Activated naive CD4-positive, alpha-beta T cell treated with anti-CD3 and anti-CD28 coated beads, Interleukin-2, amount 10 ng/mL, durations not matched to agents 7 days and 5 days (primary cell): ENCODE data around the gene PARP16.

Experiments used
- CTCF ChIA-PET: fragments of 350-600 bp; sonication (Branson Sonifier 250); formaldehyde crosslinking; loops from one replicate; lab custom pipeline; 2021; ENCODE audit warnings: antibody characterized with exemption; lab: Charles Lee
- DNase-seq: peaks from one replicate; pipeline ENCODE4 v3.0.0-alpha.2; 2020
- H3K27ac Mint-ChIP-seq: one replicate; pipeline ENCODE4 v1.8.0; 2021; ENCODE audit warnings: mild to moderate bottlenecking, moderate library complexity, mixed read lengths
- H3K27me3 Mint-ChIP-seq: one replicate; pipeline ENCODE4 v1.8.0; 2021; ENCODE audit warnings: mild to moderate bottlenecking, mixed read lengths
- H3K36me3 Mint-ChIP-seq: one replicate; pipeline ENCODE4 v1.8.0; 2021; ENCODE audit warnings: mixed read lengths
- H3K4me1 Mint-ChIP-seq: one replicate; pipeline ENCODE4 v1.8.0; 2021; ENCODE audit warnings: mixed read lengths
- H3K4me3 Mint-ChIP-seq: one replicate; pipeline ENCODE4 v1.8.0; 2021; ENCODE audit warnings: mild to moderate bottlenecking, moderate library complexity, mixed read lengths
- H3K9me3 Mint-ChIP-seq: one replicate; pipeline ENCODE4 v1.8.0; 2021; ENCODE audit warnings: mixed read lengths

The PARP16 gene

GRCh38 chr15:65286704-65287519 lies at the start of gene PARP16:
Gene PARP16 (minus strand): TSS chr15:65286883. CDS start chr15:65286426, 457 bp downstream.
- peak within 1 kb of the TSS; percentile 86 for H3K4me3 Mint-ChIP-seq
- peak within 1 kb of the TSS; percentile 91 for H3K27ac Mint-ChIP-seq
- peaks cover 40% of the 10 kb centered on the region for H3K4me1 Mint-ChIP-seq
- H3K27me3 Mint-ChIP-seq, result no peaks in the 10 kb centered on the region
- DNase-seq, result peak; percentile 95
- peaks cover 12% of the 10 kb centered on the region for H3K36me3 Mint-ChIP-seq
- CTCF ChIA-PET, result interaction anchor here (1.2 to 1.7 kb wide), 4 partner anchors 13 to 98 kb away, joined by 3 to 8 read pairs (median 5); partner anchors contain the start of gene RNU5B-1
- H3K9me3 Mint-ChIP-seq, result no peaks in the 10 kb centered on the region

GRCh38 chr15:65335278-65336055 lies 48.8 kb upstream of the PARP16 start:
- peaks cover 25% of the 10 kb centered on the region for H3K27me3 Mint-ChIP-seq
- no peak overlapping the region for H3K4me3 Mint-ChIP-seq
- no peaks in the 10 kb centered on the region for H3K36me3 Mint-ChIP-seq
- no peak for DNase-seq
- peaks cover 2% of the 10 kb centered on the region for H3K4me1 Mint-ChIP-seq
- H3K27ac Mint-ChIP-seq, result no peak overlapping the region
- CTCF ChIA-PET, result interaction anchor here (1.0 to 1.3 kb wide), 2 partner anchors 18 to 50 kb away, joined by 4 to 6 read pairs; no protein-coding TSS in a partner anchor
- H3K9me3 Mint-ChIP-seq, result no peaks in the 10 kb centered on the region

GRCh38 chr15:65334586-65335231 lies 48.0 kb upstream of the PARP16 start:
- Mint-ChIP-seq H3K27me3 (peaks cover 21% of the 10 kb centered on the region), H3K4me3 (no peak overlapping the region), H3K9me3 (no peaks in the 10 kb centered on the region), H3K4me1 (peaks cover 2% of the 10 kb centered on the region), H3K27ac (no peak overlapping the region), H3K36me3 (no peaks in the 10 kb centered on the region)
- CTCF ChIA-PET, result no interaction called here
- DNase-seq, result no peak

GRCh38 chr15:65333856-65334255 lies 47.2 kb upstream of the PARP16 start:
- Mint-ChIP-seq H3K9me3 (no peaks in the 10 kb centered on the region), H3K27me3 (peaks cover 22% of the 10 kb centered on the region), H3K4me1 (no peaks in the 10 kb centered on the region), H3K27ac (no peak overlapping the region), H3K36me3 (no peaks in the 10 kb centered on the region), H3K4me3 (no peak overlapping the region)
- DNase-seq, result no peak
- CTCF ChIA-PET, result no interaction called here

GRCh38 chr15:65333148-65333820 lies 46.6 kb upstream of the PARP16 start:
- no peak for DNase-seq
- H3K27me3 Mint-ChIP-seq, result peaks cover 21% of the 10 kb centered on the region
- no peaks in the 10 kb centered on the region for H3K9me3 Mint-ChIP-seq
- H3K27ac Mint-ChIP-seq, result no peak overlapping the region
- CTCF ChIA-PET, result no interaction called here
- no peak overlapping the region for H3K4me3 Mint-ChIP-seq
- no peaks in the 10 kb centered on the region for H3K4me1 Mint-ChIP-seq
- H3K36me3 Mint-ChIP-seq, result no peaks in the 10 kb centered on the region

GRCh38 chr15:65332391-65333147 lies 45.9 kb upstream of the PARP16 start:
- CTCF ChIA-PET, result no interaction called here
- H3K9me3 Mint-ChIP-seq, result no peaks in the 10 kb centered on the region
- peaks cover 27% of the 10 kb centered on the region for H3K27me3 Mint-ChIP-seq
- H3K36me3 Mint-ChIP-seq, result no peaks in the 10 kb centered on the region
- H3K27ac Mint-ChIP-seq, result no peak overlapping the region
- H3K4me3 Mint-ChIP-seq, result no peak overlapping the region
- no peak for DNase-seq
- no peaks in the 10 kb centered on the region for H3K4me1 Mint-ChIP-seq

GRCh38 chr15:65331811-65332210 lies 45.1 kb upstream of the PARP16 start:
- H3K9me3 Mint-ChIP-seq, result no peaks in the 10 kb centered on the region
- no peaks in the 10 kb centered on the region for H3K36me3 Mint-ChIP-seq
- CTCF ChIA-PET, result no interaction called here
- peaks cover 28% of the 10 kb centered on the region for H3K27me3 Mint-ChIP-seq
- H3K4me3 Mint-ChIP-seq, result no peak overlapping the region
- no peaks in the 10 kb centered on the region for H3K4me1 Mint-ChIP-seq
- no peak for DNase-seq
- no peak overlapping the region for H3K27ac Mint-ChIP-seq

GRCh38 chr15:65330934-65331645 lies 44.4 kb upstream of the PARP16 start:
- no peak for DNase-seq
- Mint-ChIP-seq H3K36me3 (no peaks in the 10 kb centered on the region), H3K9me3 (no peaks in the 10 kb centered on the region), H3K4me3 (no peak overlapping the region), H3K27ac (no peak overlapping the region), H3K27me3 (peaks cover 35% of the 10 kb centered on the region), H3K4me1 (no peaks in the 10 kb centered on the region)
- CTCF ChIA-PET, result no interaction called here

- H3K4me1 Mint-ChIP-seq, result no peaks in the 10 kb centered on the region
- H3K9me3 Mint-ChIP-seq, result no peaks in the 10 kb centered on the region
- H3K4me3 Mint-ChIP-seq, result no peak overlapping the region
- no peaks in the 10 kb centered on the region for H3K36me3 Mint-ChIP-seq
- no peak overlapping the region for H3K27ac Mint-ChIP-seq
- H3K27me3 Mint-ChIP-seq, result peaks cover 36% of the 10 kb centered on the region
- CTCF ChIA-PET, result interaction anchor here (0.5 to 1.1 kb wide), 2 partner anchors 11 to 149 kb away, joined by 3 read pairs; no protein-coding TSS in a partner anchor
- DNase-seq, result no peak
These were observed 43.5 kb upstream of the PARP16 start for GRCh38 chr15:65329984-65330735.

GRCh38 chr15:65329288-65329983 lies 42.8 kb upstream of the PARP16 start:
- CTCF ChIA-PET, result interaction anchor here (1.1 kb wide), 1 partner anchor 10 kb away, joined by 3 read pairs; no protein-coding TSS in a partner anchor
- Mint-ChIP-seq H3K27ac (no peak overlapping the region), H3K4me1 (no peaks in the 10 kb centered on the region), H3K9me3 (no peaks in the 10 kb centered on the region), H3K27me3 (peaks cover 40% of the 10 kb centered on the region), H3K36me3 (no peaks in the 10 kb centered on the region), H3K4me3 (no peak overlapping the region)
- DNase-seq, result no peak

GRCh38 chr15:65328506-65329287 lies 42.0 kb upstream of the PARP16 start:
- Mint-ChIP-seq H3K9me3 (no peaks in the 10 kb centered on the region), H3K4me3 (no peak overlapping the region), H3K36me3 (no peaks in the 10 kb centered on the region), H3K27ac (no peak overlapping the region), H3K4me1 (no peaks in the 10 kb centered on the region), H3K27me3 (peaks cover 40% of the 10 kb centered on the region)
- no peak for DNase-seq
- CTCF ChIA-PET, result interaction anchor here (1.4 kb wide), 1 partner anchor 10 kb away, joined by 3 read pairs; no protein-coding TSS in a partner anchor
